Stimulated activated effector memory CD8-positive, alpha-beta T cell treated with anti-CD3 and anti-CD28 coated beads, Interleukin-12 subunit alpha, Interleukin-12 subunit beta, amount 100 ng/mL, for 72 hours (primary cell): ENCODE data around the gene MVB12A.

Source experiments
- ATAC-seq: fragments of 150-1000 bp; cut with Tn5 transposase; 2 replicates; pipeline ENCODE4 v1.10.0; 2021
- DNase-seq, 2 donors: peaks; one replicate each; pipeline ENCODE4 v3.0.0; 2021 to 2022; ENCODE audit warnings: low spot score in 2 of 2
- H3K27ac Mint-ChIP-seq: one replicate; pipeline ENCODE4 v1.8.0; 2022; ENCODE audit warnings: mild to moderate bottlenecking, mixed read lengths
- H3K36me3 Mint-ChIP-seq: one replicate; pipeline ENCODE4 v1.8.0; 2022; ENCODE audit warnings: mild to moderate bottlenecking, mixed read lengths
- H3K4me1 Mint-ChIP-seq: one replicate; pipeline ENCODE4 v1.8.0; 2022; ENCODE audit warnings: mixed read lengths
- H3K4me3 Mint-ChIP-seq: one replicate; pipeline ENCODE4 v1.8.0; 2022; ENCODE audit warnings: mild to moderate bottlenecking, mixed read lengths
- H3K9me3 Mint-ChIP-seq: one replicate; pipeline ENCODE4 v1.8.0; 2022; ENCODE audit warnings: mixed read lengths

MVB12A gene

GRCh38 chr19:17398902-17399527, 20.8 kb upstream of the MVB12A start:
- DNase-seq (no peak), ATAC-seq (no peak)
- Mint-ChIP-seq H3K27ac (no peak overlapping the region), H3K4me3 (no peak overlapping the region), H3K9me3 (no peaks in the 10 kb centered on the region), H3K36me3 (peaks cover 69% of the 10 kb centered on the region), H3K4me1 (peaks cover 24% of the 10 kb centered on the region)

- Mint-ChIP-seq H3K36me3 (peaks cover 71% of the 10 kb centered on the region), H3K9me3 (no peaks in the 10 kb centered on the region), H3K4me3 (no peak overlapping the region), H3K27ac (peak overlapping the region; percentile 44), H3K4me1 (peaks cover 39% of the 10 kb centered on the region)
- no peak for ATAC-seq
- no peak for DNase-seq
These were observed 18.2 kb upstream of the MVB12A start for GRCh38 chr19:17401628-17402027.

- H3K9me3 Mint-ChIP-seq, result no peaks in the 10 kb centered on the region
- DNase-seq (peak in 1 of 2 donors; percentile 66), ATAC-seq (no peak)
- no peak overlapping the region for H3K27ac Mint-ChIP-seq
- peak overlapping the region; percentile 99 for H3K4me3 Mint-ChIP-seq
- H3K4me1 Mint-ChIP-seq, result peaks cover 50% of the 10 kb centered on the region
- H3K36me3 Mint-ChIP-seq, result peaks cover 63% of the 10 kb centered on the region
These were observed 16.6 kb upstream of the MVB12A start for GRCh38 chr19:17402982-17403855.

GRCh38 chr19:17404015-17404414, 15.8 kb upstream of the MVB12A start:
- peaks cover 58% of the 10 kb centered on the region for H3K36me3 Mint-ChIP-seq
- peaks cover 50% of the 10 kb centered on the region for H3K4me1 Mint-ChIP-seq
- H3K4me3 Mint-ChIP-seq, result peak overlapping the region; percentile 99
- H3K27ac Mint-ChIP-seq, result peak overlapping the region; percentile 98
- DNase-seq, result no peak
- ATAC-seq, result no peak
- H3K9me3 Mint-ChIP-seq, result no peaks in the 10 kb centered on the region

- ATAC-seq (no peak), DNase-seq (no peak)
- no peaks in the 10 kb centered on the region for H3K9me3 Mint-ChIP-seq
- peaks cover 59% of the 10 kb centered on the region for H3K36me3 Mint-ChIP-seq
- H3K4me1 Mint-ChIP-seq, result peaks cover 50% of the 10 kb centered on the region
- peak overlapping the region; percentile 99 for H3K4me3 Mint-ChIP-seq
- peak overlapping the region; percentile 98 for H3K27ac Mint-ChIP-seq
These were observed 15.1 kb upstream of the MVB12A start for GRCh38 chr19:17404621-17405249.

- H3K36me3 Mint-ChIP-seq, result peaks cover 60% of the 10 kb centered on the region
- ATAC-seq, result peak; percentile 86
These were observed 14.4 kb upstream of the MVB12A start, which contains the start of gene BST2 for GRCh38 chr19:17405250-17406045. BST2 (minus strand) TSS chr19:17405630; CDS start chr19:17405575, 55 bp downstream.

GRCh38 chr19:17406046-17406886, 13.6 kb upstream of the MVB12A start:
- peak in 1 of 2 donors; percentile 76 for DNase-seq
- peaks cover 60% of the 10 kb centered on the region for H3K36me3 Mint-ChIP-seq

More at GRCh38 chr19:17405250-17406045, 14.4 kb upstream of the MVB12A start, which contains the start of gene BST2:
- Mint-ChIP-seq H3K9me3 (no peaks in the 10 kb centered on the region), H3K27ac (peak within 1 kb of the TSS; percentile 98), H3K4me3 (peak within 1 kb of the TSS; percentile 99), H3K4me1 (peaks cover 50% of the 10 kb centered on the region)
- peak in 1 of 2 donors; percentile 83 for DNase-seq

GRCh38 chr19:17406887-17407196, 13.0 kb upstream of the MVB12A start:
- peaks cover 60% of the 10 kb centered on the region for H3K36me3 Mint-ChIP-seq
- ATAC-seq (peak; percentile 2), DNase-seq (no peak)

More at GRCh38 chr19:17406046-17406886, 13.6 kb upstream of the MVB12A start:
- Mint-ChIP-seq H3K4me1 (peaks cover 50% of the 10 kb centered on the region), H3K4me3 (peak overlapping the region; percentile 99), H3K9me3 (no peaks in the 10 kb centered on the region), H3K27ac (peak overlapping the region; percentile 98)
- peak; percentile 43 for ATAC-seq

GRCh38 chr19:17409990-17410389, 9.9 kb upstream of the MVB12A start:
- H3K4me3 Mint-ChIP-seq, result peak overlapping the region; percentile 4
- peaks cover 76% of the 10 kb centered on the region for H3K36me3 Mint-ChIP-seq
- ATAC-seq (no peak), DNase-seq (no peak)
- H3K9me3 Mint-ChIP-seq, result no peaks in the 10 kb centered on the region
- peaks cover 35% of the 10 kb centered on the region for H3K4me1 Mint-ChIP-seq
- no peak overlapping the region for H3K27ac Mint-ChIP-seq

More at GRCh38 chr19:17406887-17407196, 13.0 kb upstream of the MVB12A start:
- no peaks in the 10 kb centered on the region for H3K9me3 Mint-ChIP-seq
- peak overlapping the region; percentile 99 for H3K4me3 Mint-ChIP-seq
- H3K27ac Mint-ChIP-seq, result peak overlapping the region; percentile 98
- H3K4me1 Mint-ChIP-seq, result peaks cover 45% of the 10 kb centered on the region

- H3K9me3 Mint-ChIP-seq, result no peaks in the 10 kb centered on the region
- peaks cover 21% of the 10 kb centered on the region for H3K4me1 Mint-ChIP-seq
- H3K27ac Mint-ChIP-seq, result peak overlapping the region; percentile 50
- peaks cover 76% of the 10 kb centered on the region for H3K36me3 Mint-ChIP-seq
- ATAC-seq (no peak), DNase-seq (no peak)
- H3K4me3 Mint-ChIP-seq, result no peak overlapping the region
These were observed 8.0 kb upstream of the MVB12A start for GRCh38 chr19:17411801-17412200.

- ATAC-seq, result no peak
- no peak overlapping the region for H3K4me3 Mint-ChIP-seq
- peaks cover 71% of the 10 kb centered on the region for H3K36me3 Mint-ChIP-seq
- no peaks in the 10 kb centered on the region for H3K9me3 Mint-ChIP-seq
- DNase-seq, result no peak
- H3K4me1 Mint-ChIP-seq, result peaks cover 19% of the 10 kb centered on the region
- no peak overlapping the region for H3K27ac Mint-ChIP-seq
These were observed 5.8 kb upstream of the MVB12A start for GRCh38 chr19:17414097-17414496.

- H3K9me3 Mint-ChIP-seq, result no peaks in the 10 kb centered on the region
- DNase-seq (no peak), ATAC-seq (no peak)
- H3K27ac Mint-ChIP-seq, result no peak overlapping the region
- H3K4me3 Mint-ChIP-seq, result no peak overlapping the region
- peaks cover 25% of the 10 kb centered on the region for H3K4me1 Mint-ChIP-seq
- H3K36me3 Mint-ChIP-seq, result peaks cover 62% of the 10 kb centered on the region
These were observed 4.7 kb upstream of the MVB12A start for GRCh38 chr19:17415121-17415520.

GRCh38 chr19:17418710-17419109, 1.1 kb upstream of the MVB12A start:
- H3K27ac Mint-ChIP-seq, result no peak overlapping the region
- H3K36me3 Mint-ChIP-seq, result peaks cover 39% of the 10 kb centered on the region
- ATAC-seq, result no peak
- peak overlapping the region; percentile 89 for H3K4me3 Mint-ChIP-seq
- H3K4me1 Mint-ChIP-seq, result peaks cover 30% of the 10 kb centered on the region
- DNase-seq, result no peak
- H3K9me3 Mint-ChIP-seq, result no peaks in the 10 kb centered on the region

GRCh38 chr19:17419154-17419620, 660 bp upstream of the MVB12A start:
- Mint-ChIP-seq H3K36me3 (peaks cover 34% of the 10 kb centered on the region), H3K4me3 (peak overlapping the region; percentile 89), H3K9me3 (no peaks in the 10 kb centered on the region), H3K4me1 (peaks cover 33% of the 10 kb centered on the region), H3K27ac (peak overlapping the region; percentile 89)
- no peak for DNase-seq
- no peak for ATAC-seq
